ENCODE results near the gene CCDC89.

CCDC89 gene

GRCh38 chr11:85685820-85686459 lies at the start of gene CCDC89:
CCDC89 (minus strand) TSS chr11:85686195; CDS start chr11:85686130, 65 bp downstream.
- DNase-seq: no peak

- DNase-seq: no peak
These were observed 47.0 kb upstream of the CCDC89 start for GRCh38 chr11:85732965-85733364.

GRCh38 chr11:85726381-85726780 lies 40.4 kb upstream of the CCDC89 start:
- DNase-seq: no peak

GRCh38 chr11:85725510-85726258 lies 39.7 kb upstream of the CCDC89 start:
- DNase-seq: no peak

GRCh38 chr11:85724748-85725465 lies 38.9 kb upstream of the CCDC89 start:
- DNase-seq: no peak

GRCh38 chr11:85723088-85723487 lies 37.1 kb upstream of the CCDC89 start:
- DNase-seq: no peak

GRCh38 chr11:85721191-85721590 lies 35.2 kb upstream of the CCDC89 start:
- no peak for DNase-seq

- DNase-seq: no peak
These were observed 33.2 kb upstream of the CCDC89 start for GRCh38 chr11:85718991-85719807.

GRCh38 chr11:85718126-85718943 lies 32.3 kb upstream of the CCDC89 start:
- no peak for DNase-seq

GRCh38 chr11:85717429-85717828 lies 31.4 kb upstream of the CCDC89 start:
- DNase-seq: no peak

- DNase-seq: no peak
These were observed 27.0 kb upstream of the CCDC89 start for GRCh38 chr11:85712953-85713352.

GRCh38 chr11:85710917-85711316 lies 24.9 kb upstream of the CCDC89 start:
- no peak for DNase-seq

- no peak for DNase-seq
These were observed 24.1 kb upstream of the CCDC89 start for GRCh38 chr11:85709941-85710702.

- no peak for DNase-seq
These were observed 19.8 kb upstream of the CCDC89 start for GRCh38 chr11:85705800-85706199.

- no peak for DNase-seq
These were observed 19.0 kb upstream of the CCDC89 start for GRCh38 chr11:85704967-85705366.

- DNase-seq: no peak
These were observed 14.2 kb upstream of the CCDC89 start for GRCh38 chr11:85699957-85700741.

GRCh38 chr11:85698195-85698594 lies 12.2 kb upstream of the CCDC89 start:
- no peak for DNase-seq

- no peak for DNase-seq
These were observed 11.8 kb upstream of the CCDC89 start for GRCh38 chr11:85697747-85698146.

- DNase-seq: no peak
These were observed 9.6 kb upstream of the CCDC89 start for GRCh38 chr11:85695546-85695945.

- no peak for DNase-seq
These were observed 8.5 kb upstream of the CCDC89 start for GRCh38 chr11:85694385-85694980.

Data from activated CD4-positive, alpha-beta T cell treated with anti-CD3 and anti-CD28 coated beads, Interleukin-2, amount 50 U/mL, for 48 hours (primary cell).